H1 (cell line): ENCODE measurements around the gene TM9SF2. TPM values are rescaled to one million over a fixed set of nuclear protein-coding genes. Genes with fewer than 3 reads are reported as not detected.

Experiments used
- CTBP2 ChIP-seq: IDR thresholded peaks from 2 replicates; pipeline ENCODE4 v1.7.0; 2011; ENCODE audit warnings: borderline replicate concordance, mild to moderate bottlenecking, moderate library complexity, mixed read lengths, low read length; ENCODE audit not compliant: insufficient read depth, insufficient read length
- E2F6 ChIP-seq: IDR thresholded peaks from 2 replicates; pipeline ENCODE4 v1.6.1; 2012; ENCODE audit warnings: inconsistent platforms
- PHF8 ChIP-seq: fragments of 200-600 bp; sonication (generic); conservative IDR thresholded peaks from 2 replicates; pipeline ENCODE4 v1.7.1; 2012; ENCODE audit warnings: low read depth, mild to moderate bottlenecking, inconsistent platforms, low read length, moderate library complexity
- POLR2AphosphoS5 ChIP-seq: IDR thresholded peaks from 2 replicates; pipeline ENCODE4 v1.6.1; 2011; ENCODE audit warnings: low read depth, low read length
- SIX5 ChIP-seq: IDR thresholded peaks from 2 replicates; pipeline ENCODE4 v1.6.1; 2011; ENCODE audit warnings: mild to moderate bottlenecking, low read depth, low read length
- TAF1 ChIP-seq: IDR thresholded peaks from 2 replicates; pipeline ENCODE4 v1.6.1; 2011; ENCODE audit warnings: mild to moderate bottlenecking, low read depth, low read length
- polyA plus RNA-seq, 7 experiments: library from polyadenylated mRNA; depleted of rRNA in 3 of 7; stranded (reverse) in 5 of 7; unstranded in 2 of 7; fragments of >200 nt in 5 of 7; fragments of 200-250 nt in 2 of 7; gene quantifications; 1 replicate in 5 of 7; 2 replicates in 1 of 7; 4 replicates in 1 of 7; pipeline versions ENCODE4 v1.2.1 to v1.2.3, GENCODE V29; 2011 to 2013; ENCODE audit warnings: missing spikeins in 2 of 7, mixed read lengths in 2 of 7
- total RNA-seq: library from RNA; stranded (reverse); fragmentation: NEBNext Ultra II Directional; extraction: Animal tissue kit (Norgen Biotek cat#: 25700); gene quantifications from 2 replicates; pipeline ENCODE4 v1.2.1, GENCODE V29; 2021

Gene TM9SF2
- total and polyA plus RNA-seq, 2 of the 8 experiments (the other 6 are each of a cell fraction or from before 2014, with no cell fraction given): 68.0 to 101 TPM

DNA sequence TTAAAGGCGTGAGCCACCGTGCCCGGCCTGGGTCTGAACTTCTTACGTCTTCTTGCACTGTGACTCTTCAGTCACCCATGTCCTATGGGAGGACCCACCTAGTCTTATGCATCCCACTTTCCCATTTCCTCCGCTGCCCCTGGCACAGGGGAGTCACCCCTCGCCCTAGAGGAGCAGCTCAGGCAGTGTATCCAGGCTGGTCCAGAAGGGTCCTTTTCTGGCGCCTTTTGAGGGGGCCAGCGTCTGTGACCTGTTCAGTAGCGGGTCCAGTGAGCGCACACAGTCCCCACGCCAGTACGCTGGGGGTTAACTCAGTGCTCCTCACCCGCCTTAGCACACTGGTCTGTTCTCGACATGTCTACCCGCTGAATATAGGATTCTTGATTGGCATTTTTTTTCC lies 107.1 kb downstream of the TM9SF2 start (continued):
- TF ChIP-seq TAF1 (no peak), CTBP2 (no peak), E2F6 (no peak), SIX5 (no peak), PHF8 (no peak), POLR2AphosphoS5 (no peak)
- TF ChIP-seq, all 59 proteins: peak for 0
